Smooth muscle cell (in vitro differentiated cells): ENCODE measurements around the gene CCDC70. TPM values are rescaled to one million over a fixed set of nuclear protein-coding genes. Genes with fewer than 3 reads are reported as not detected.

Experiments
- DNase-seq: peaks from one replicate; lab custom pipeline; 2025; ENCODE audit not compliant: unreplicated experiment; lab: John Stamatoyannopoulos, UW
- H2AFZ ChIP-seq: fragments of 200-600 bp; sonication (generic); 2 replicates; pipeline ENCODE4 v1.6.0; 2016; ENCODE audit warnings: antibody characterized with exemption, low read depth, mild to moderate bottlenecking
- H3F3A ChIP-seq: fragments of 200-600 bp; sonication (generic); 2 replicates; pipeline ENCODE4 v1.6.0; 2017; ENCODE audit warnings: antibody characterized with exemption, low read depth
- H3K27ac ChIP-seq: fragments of 200-600 bp; sonication (generic); 2 replicates; pipeline ENCODE4 v1.5.1; 2016; ENCODE audit warnings: low read depth, mild to moderate bottlenecking
- H3K27me3 ChIP-seq: fragments of 200-600 bp; sonication (generic); 2 replicates; pipeline ENCODE4 v1.6.1; 2016; ENCODE audit warnings: low read depth, mild to moderate bottlenecking
- H3K36me3 ChIP-seq: fragments of 200-600 bp; sonication (generic); 2 replicates; pipeline ENCODE4 v1.5.1; 2016; ENCODE audit warnings: low read depth
- H3K4me1 ChIP-seq: fragments of 200-600 bp; sonication (generic); 2 replicates; pipeline ENCODE4 v1.5.1; 2016; ENCODE audit warnings: low read depth
- H3K4me2 ChIP-seq: fragments of 200-600 bp; sonication (generic); 2 replicates; pipeline ENCODE4 v1.6.0; 2016; ENCODE audit warnings: mild to moderate bottlenecking
- H3K4me3 ChIP-seq: fragments of 200-600 bp; sonication (generic); 2 replicates; pipeline ENCODE4 v1.5.1; 2016; ENCODE audit warnings: mild to moderate bottlenecking
- H3K79me2 ChIP-seq: fragments of 200-600 bp; sonication (generic); 2 replicates; pipeline ENCODE4 v1.6.0; 2016; ENCODE audit warnings: low read depth, mild to moderate bottlenecking
- H3K9ac ChIP-seq: fragments of 200-600 bp; sonication (generic); 2 replicates; pipeline ENCODE4 v1.6.0; 2016; ENCODE audit warnings: low read depth
- H3K9me3 ChIP-seq: fragments of 200-600 bp; sonication (generic); replicated peaks from 2 replicates; pipeline ENCODE4 v1.5.1; 2016; ENCODE audit warnings: low read depth
- H4K20me1 ChIP-seq: fragments of 200-600 bp; sonication (generic); 2 replicates; pipeline ENCODE4 v1.6.0; 2016; ENCODE audit warnings: low read depth
- WGBS: methylation state at CpG from one replicate; pipeline ENCODE4 v1.1.7; 2016; ENCODE audit warnings: low lambda C conversion rate; 5-methylcytosine and 5-hydroxymethylcytosine counted together
- polyA plus RNA-seq: library from polyadenylated mRNA; unstranded; fragments of >200 nt; fragmentation: Nextera tagmentation; extraction: Ambion mirVana; gene quantifications from 2 replicates; pipeline ENCODE4 v1.2.1, GENCODE V29; 2016
- total RNA-seq: library from RNA; depleted of rRNA; stranded (reverse); fragments of >200 nt; gene quantifications from 2 replicates; pipeline ENCODE4 v1.2.3, GENCODE V29; 2014
- TF ChIP-seq, protein P1 (sequence below): fragments of 200-600 bp; sonication (generic); IDR thresholded peaks from 2 replicates; pipeline ENCODE4 v1.5.1; 2017; ENCODE audit warnings: borderline replicate concordance, mild to moderate bottlenecking, antibody characterized with exemption; ENCODE audit not compliant: insufficient read depth, poor library complexity, severe bottlenecking

The CCDC70 gene
- total RNA-seq = not detected in 2 replicates
- polyA plus RNA-seq = not detected in 2 replicates

DNA sequence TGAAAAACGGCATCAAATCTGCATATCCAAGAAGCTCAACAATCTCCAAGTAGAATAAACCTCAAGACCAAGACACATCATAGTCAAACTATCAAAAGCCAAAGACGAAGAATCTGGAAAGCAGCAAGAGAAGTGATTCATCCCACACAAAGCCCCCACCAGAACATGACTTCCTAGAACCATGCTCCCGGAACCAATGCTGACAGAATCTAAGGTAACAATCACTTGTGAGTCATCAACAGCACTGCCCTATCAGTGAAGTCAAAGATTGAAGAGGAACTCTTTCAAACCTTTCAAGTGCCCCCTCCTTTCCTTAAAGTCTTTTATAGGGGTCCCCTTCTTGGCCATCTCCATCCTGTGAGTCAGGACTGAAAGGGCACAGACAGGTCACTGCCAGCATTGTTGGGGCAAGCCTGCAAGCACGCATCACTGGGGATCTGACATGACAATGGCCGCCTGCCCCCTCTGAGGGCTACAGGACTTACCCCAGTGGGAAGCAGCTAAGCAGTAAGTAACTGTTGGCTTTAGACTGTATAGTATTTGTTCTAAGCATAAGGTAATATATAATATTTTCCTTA, at the start of gene CCDC70:
Gene CCDC70, plus strand, starts transcription at position 247 of the 578 bp plus-strand sequence. CDS start 3,443 bp downstream, outside the sequence.
- H3F3A ChIP-seq = no peaks in the 10 kb centered on the region
- no peaks in the 10 kb centered on the region for H4K20me1 ChIP-seq
- TF ChIP-seq, protein P1, sequence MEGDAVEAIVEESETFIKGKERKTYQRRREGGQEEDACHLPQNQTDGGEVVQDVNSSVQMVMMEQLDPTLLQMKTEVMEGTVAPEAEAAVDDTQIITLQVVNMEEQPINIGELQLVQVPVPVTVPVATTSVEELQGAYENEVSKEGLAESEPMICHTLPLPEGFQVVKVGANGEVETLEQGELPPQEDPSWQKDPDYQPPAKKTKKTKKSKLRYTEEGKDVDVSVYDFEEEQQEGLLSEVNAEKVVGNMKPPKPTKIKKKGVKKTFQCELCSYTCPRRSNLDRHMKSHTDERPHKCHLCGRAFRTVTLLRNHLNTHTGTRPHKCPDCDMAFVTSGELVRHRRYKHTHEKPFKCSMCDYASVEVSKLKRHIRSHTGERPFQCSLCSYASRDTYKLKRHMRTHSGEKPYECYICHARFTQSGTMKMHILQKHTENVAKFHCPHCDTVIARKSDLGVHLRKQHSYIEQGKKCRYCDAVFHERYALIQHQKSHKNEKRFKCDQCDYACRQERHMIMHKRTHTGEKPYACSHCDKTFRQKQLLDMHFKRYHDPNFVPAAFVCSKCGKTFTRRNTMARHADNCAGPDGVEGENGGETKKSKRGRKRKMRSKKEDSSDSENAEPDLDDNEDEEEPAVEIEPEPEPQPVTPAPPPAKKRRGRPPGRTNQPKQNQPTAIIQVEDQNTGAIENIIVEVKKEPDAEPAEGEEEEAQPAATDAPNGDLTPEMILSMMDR = no peak
- no peak within 1 kb of the TSS for H3K4me3 ChIP-seq
- no peaks in the 10 kb centered on the region for H3K36me3 ChIP-seq
- DNase-seq = no peak
- no peaks in the 10 kb centered on the region for H3K4me1 ChIP-seq
- H3K79me2 ChIP-seq = no peaks in the 10 kb centered on the region
- no peaks in the 10 kb centered on the region for H3K27me3 ChIP-seq
- H3K4me2 ChIP-seq = no peak within 1 kb of the TSS
- H3K27ac ChIP-seq = no peak within 1 kb of the TSS
- H3K9ac ChIP-seq = no peak within 1 kb of the TSS
- 73% methylated on average over 5 of the region's 5 CpGs for WGBS
- no peaks in the 10 kb centered on the region for H3K9me3 ChIP-seq
- H2AFZ ChIP-seq = no peak within 1 kb of the TSS

DNA sequence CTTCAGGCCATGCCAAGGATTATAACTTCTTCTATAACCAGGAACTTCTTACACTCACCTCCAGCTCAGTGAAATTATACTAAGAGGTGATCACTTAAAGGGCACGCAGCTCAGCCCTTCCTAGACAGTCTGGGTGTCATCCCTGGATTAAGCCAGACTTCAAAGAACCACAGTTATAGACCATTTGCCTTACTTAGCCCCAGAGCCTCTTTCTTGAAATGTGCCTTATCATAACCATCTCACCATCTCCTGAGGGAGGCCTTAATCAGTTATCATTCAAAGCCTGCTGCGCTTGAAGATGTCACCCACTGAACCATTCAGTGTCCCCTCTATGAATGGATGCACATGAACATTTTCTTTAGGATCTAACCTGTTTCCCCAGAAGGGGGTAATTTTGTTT, 47.7 kb upstream of the CCDC70 start:
- Histone ChIP-seq H3K9ac (no peak overlapping the region), H3K27ac (no peak overlapping the region), H2AFZ (no peak overlapping the region), H3K36me3 (no peaks in the 10 kb centered on the region), H3K9me3 (no peaks in the 10 kb centered on the region), H3K27me3 (no peaks in the 10 kb centered on the region), H4K20me1 (no peaks in the 10 kb centered on the region), H3K4me3 (no peak overlapping the region), H3K79me2 (no peaks in the 10 kb centered on the region), H3F3A (no peaks in the 10 kb centered on the region), H3K4me1 (no peaks in the 10 kb centered on the region), H3K4me2 (no peak overlapping the region)
- no peak for DNase-seq
- WGBS = 83% methylated on average over 2 of the region's 2 CpGs
- TF ChIP-seq, protein P1 = no peak

DNA sequence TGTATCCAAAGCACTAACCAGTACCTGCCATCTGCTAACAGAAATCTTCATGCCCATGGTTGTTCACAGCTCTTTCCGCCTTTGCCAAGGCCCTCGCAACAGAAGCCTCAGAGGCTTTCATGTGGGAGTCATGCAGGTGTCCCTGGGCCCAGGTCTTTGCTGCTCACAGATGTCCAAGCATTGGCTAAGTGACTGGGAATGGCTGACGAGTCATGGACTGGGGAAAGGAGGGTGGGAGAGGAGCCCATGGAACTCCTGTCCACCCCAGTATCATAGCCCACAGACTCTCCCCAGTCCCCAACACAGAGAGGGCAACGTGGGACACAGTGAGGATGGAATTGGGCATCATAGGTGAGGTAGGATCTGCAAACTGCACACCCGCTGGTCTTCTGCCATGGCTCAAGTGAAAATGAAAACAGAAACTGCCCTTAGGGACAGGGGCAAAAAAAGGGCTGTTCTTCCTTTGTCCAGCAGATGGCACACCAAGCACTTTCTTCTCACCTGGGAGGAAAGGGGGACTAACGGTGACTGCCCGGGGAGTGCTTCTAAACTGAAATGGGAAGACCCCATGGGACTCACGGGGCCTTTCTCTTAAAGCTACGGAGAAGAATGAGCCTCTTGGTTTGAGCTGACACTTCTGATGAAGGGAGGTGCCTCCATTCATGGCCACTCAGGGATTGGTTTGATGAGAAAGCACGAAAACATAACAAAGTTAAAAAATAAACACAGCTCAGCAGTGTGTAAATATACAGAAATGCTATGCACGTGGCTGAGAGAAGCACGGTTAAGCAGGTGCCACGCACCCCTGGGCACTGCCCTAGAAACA, 46.7 kb upstream of the CCDC70 start:
- Histone ChIP-seq H3K4me1 (no peaks in the 10 kb centered on the region), H4K20me1 (no peaks in the 10 kb centered on the region), H3K9me3 (no peaks in the 10 kb centered on the region), H3K79me2 (no peaks in the 10 kb centered on the region), H3K9ac (no peak overlapping the region), H3K27me3 (no peaks in the 10 kb centered on the region), H2AFZ (no peak overlapping the region), H3K4me2 (peak overlapping the region; percentile 67), H3F3A (no peaks in the 10 kb centered on the region), H3K36me3 (no peaks in the 10 kb centered on the region), H3K27ac (no peak overlapping the region), H3K4me3 (peak overlapping the region; percentile 21)
- 35% methylated on average over 13 of the region's 13 CpGs for WGBS
- DNase-seq = peak; percentile 3
- TF ChIP-seq, protein P1 = peak; percentile 81

DNA sequence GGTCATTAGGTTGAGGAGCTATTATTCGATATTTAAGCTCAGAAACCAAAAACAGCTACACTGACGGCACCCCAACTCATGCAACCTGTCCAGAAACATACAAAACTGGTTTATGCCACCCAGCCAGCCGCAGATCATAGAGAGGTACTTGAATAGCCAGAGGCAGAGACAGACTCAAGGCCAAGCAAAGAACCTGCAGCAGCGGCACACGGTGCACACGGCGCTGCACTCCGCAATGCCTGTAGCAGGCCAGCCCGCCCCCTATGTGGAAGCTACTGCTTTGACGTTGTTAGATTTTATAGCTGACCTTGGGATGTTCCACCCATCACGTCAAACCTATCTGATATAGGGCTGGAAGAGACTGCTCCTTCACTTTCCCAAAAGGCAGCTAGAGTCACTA, 45.9 kb upstream of the CCDC70 start:
- Histone ChIP-seq H4K20me1 (no peaks in the 10 kb centered on the region), H3K27ac (no peak overlapping the region), H2AFZ (no peak overlapping the region), H3K9me3 (no peaks in the 10 kb centered on the region), H3K36me3 (no peaks in the 10 kb centered on the region), H3K27me3 (no peaks in the 10 kb centered on the region), H3K79me2 (no peaks in the 10 kb centered on the region), H3K4me2 (peak overlapping the region; percentile 67), H3K4me3 (no peak overlapping the region), H3K4me1 (no peaks in the 10 kb centered on the region), H3F3A (no peaks in the 10 kb centered on the region), H3K9ac (no peak overlapping the region)
- 83% methylated on average over 11 of the region's 11 CpGs for WGBS
- TF ChIP-seq, protein P1 = no peak
- DNase-seq = no peak
